Liver (tissue), 9 donors: ENCODE data around the gene TCF19. TPM values are rescaled to one million over a fixed set of nuclear protein-coding genes. Genes with fewer than 3 reads are reported as not detected.
"Not testable (repeated sequence)": the region's sequence is repeated elsewhere in the genome, so short reads cannot be mapped to it uniquely, and the experiment has no call there.

Experiments used
- DNase-seq: peaks from one replicate; pipeline ENCODE4 v3.0.0-alpha.2; 2017; ENCODE audit warnings: low spot score
- H3K27ac ChIP-seq, 2 donors: one replicate each; pipeline ENCODE4 v1.7.0; 2013; ENCODE audit warnings: inconsistent platforms in 2 of 2, low read length in 2 of 2, control low read depth in 1 of 2, low read depth in 1 of 2, mild to moderate bottlenecking in 1 of 2
- H3K27me3 ChIP-seq, 4 donors: one replicate each; pipeline versions ENCODE4 v1.6.1 to v1.7.0; 2013; ENCODE audit warnings: low read length in 3 of 4, inconsistent platforms in 1 of 4, mild to moderate bottlenecking in 1 of 4, moderate library complexity in 1 of 4; ENCODE audit not compliant: control insufficient read depth in 4 of 4, insufficient read depth in 4 of 4
- H3K36me3 ChIP-seq, 4 donors: one replicate each; pipeline versions ENCODE4 v1.6.1 to v1.7.0; 2013; ENCODE audit warnings: low read length in 3 of 4, mild to moderate bottlenecking in 3 of 4, low read depth in 1 of 4, moderate library complexity in 1 of 4; ENCODE audit not compliant: control insufficient read depth in 4 of 4, insufficient read depth in 3 of 4
- H3K4me1 ChIP-seq, 4 donors: one replicate each; pipeline versions ENCODE4 v1.6.1 to v1.7.0; 2013; ENCODE audit warnings: low read length in 3 of 4, mild to moderate bottlenecking in 3 of 4, moderate library complexity in 1 of 4; ENCODE audit not compliant: control insufficient read depth in 4 of 4, insufficient read depth in 4 of 4
- H3K4me3 ChIP-seq, 3 donors: one replicate each; pipeline versions ENCODE4 v1.6.1 to v1.7.0; 2013; ENCODE audit warnings: low read length in 3 of 3, control low read depth in 1 of 3, low read depth in 1 of 3, mild to moderate bottlenecking in 1 of 3
- H3K9ac ChIP-seq, 2 donors: one replicate each; pipeline ENCODE4 v1.7.0; 2013; ENCODE audit warnings: low read length in 2 of 2, mild to moderate bottlenecking in 2 of 2, moderate library complexity in 2 of 2, control low read depth in 1 of 2, low read depth in 1 of 2
- H3K9me3 ChIP-seq, 4 donors: one replicate each; pipeline versions ENCODE4 v1.6.1 to v1.7.0; 2013; ENCODE audit warnings: low read length in 3 of 4; ENCODE audit not compliant: control insufficient read depth in 4 of 4
- EGR1 ChIP-seq, 2 donors: IDR thresholded peaks; 2 replicates each; pipeline ENCODE4 v1.6.1; 2016 to 2018; ENCODE audit warnings: antibody characterized with exemption in 2 of 2, low read depth in 2 of 2
- FOXA2 ChIP-seq: IDR thresholded peaks from 2 replicates; pipeline ENCODE4 v1.6.1; 2016; ENCODE audit warnings: antibody characterized with exemption
- GABPA ChIP-seq, 2 donors: IDR thresholded peaks in 1 of 2; conservative IDR thresholded peaks in 1 of 2; 2 replicates each; pipeline ENCODE4 v1.6.1; 2016; ENCODE audit warnings: antibody characterized with exemption in 2 of 2, mild to moderate bottlenecking in 1 of 2, moderate library complexity in 1 of 2
- HNF4A ChIP-seq, 2 donors: conservative IDR thresholded peaks; 2 replicates each; pipeline ENCODE4 v1.6.1; 2016; ENCODE audit warnings: antibody characterized with exemption in 2 of 2, mild to moderate bottlenecking in 2 of 2
- HNF4G ChIP-seq: IDR thresholded peaks from 2 replicates; pipeline ENCODE4 v1.6.1; 2016; ENCODE audit warnings: antibody characterized with exemption
- JUND ChIP-seq, 2 donors: IDR thresholded peaks; 2 replicates each; pipeline ENCODE4 v1.6.1; 2016; ENCODE audit warnings: antibody characterized with exemption in 2 of 2
- MAX ChIP-seq: IDR thresholded peaks from 2 replicates; pipeline ENCODE4 v1.6.1; 2016; ENCODE audit warnings: antibody characterized with exemption
- NR2F2 ChIP-seq: IDR thresholded peaks from 2 replicates; pipeline ENCODE4 v1.6.1; 2016; ENCODE audit warnings: antibody characterized with exemption
- RAD21 ChIP-seq, 2 donors: IDR thresholded peaks; 2 replicates each; pipeline ENCODE4 v1.6.1; 2016; ENCODE audit warnings: antibody characterized with exemption in 2 of 2, mild to moderate bottlenecking in 2 of 2
- RXRA ChIP-seq, 2 donors: IDR thresholded peaks; 2 replicates each; pipeline ENCODE4 v1.6.1; 2017 to 2018; ENCODE audit warnings: antibody characterized with exemption in 2 of 2, mild to moderate bottlenecking in 1 of 2
- SP1 ChIP-seq: IDR thresholded peaks from 2 replicates; pipeline ENCODE4 v1.6.1; 2018; ENCODE audit warnings: antibody characterized with exemption, mild to moderate bottlenecking
- TAF1 ChIP-seq: conservative IDR thresholded peaks from 2 replicates; pipeline ENCODE4 v1.6.1; 2016; ENCODE audit warnings: antibody characterized with exemption, mild to moderate bottlenecking
- YY1 ChIP-seq: IDR thresholded peaks from 2 replicates; pipeline ENCODE4 v1.6.1; 2016; ENCODE audit warnings: antibody characterized with exemption, mild to moderate bottlenecking
- ZBTB33 ChIP-seq: IDR thresholded peaks from 2 replicates; pipeline ENCODE4 v1.6.1; 2016; ENCODE audit warnings: antibody characterized with exemption
- WGBS: extraction: QIAGEN DNeasy Blood & Tissue Kit; methylation state at CpG from one replicate; pipeline ENCODE4 v1.1.7; 2013; 5-methylcytosine and 5-hydroxymethylcytosine counted together
- polyA plus RNA-seq, 2 donors: library from polyadenylated mRNA; stranded (reverse) in 1 of 2; unstranded in 1 of 2; fragments of 200-250 nt in 1 of 2; fragments of >200 nt in 1 of 2; fragmentation: Nextera tagmentation in 1 of 2; extraction: Ambion mirVana in 1 of 2; gene quantifications; one replicate each; pipeline versions ENCODE4 v1.2.1 to v1.2.3, GENCODE V29; 2013 to 2015
- total RNA-seq, 2 donors: library from RNA; depleted of rRNA; stranded (reverse); fragments of >200 nt; gene quantifications; one replicate each; pipeline ENCODE4 v1.2.3, GENCODE V29; 2014
- TF ChIP-seq, protein P1 (sequence below): fragments of 150-350 bp; IDR thresholded peaks from 2 replicates; pipeline ENCODE4 v1.5.1; 2017; ENCODE audit warnings: improper control_type of control experiment, low read depth, low read length; ENCODE audit not compliant: missing input control
- TF ChIP-seq, protein P2 (sequence below): IDR thresholded peaks from 2 replicates; pipeline ENCODE4 v1.6.1; 2016; ENCODE audit warnings: antibody characterized with exemption
- TF ChIP-seq, protein P3 (sequence below): IDR thresholded peaks from 2 replicates; pipeline ENCODE4 v1.6.1; 2016; ENCODE audit warnings: antibody characterized with exemption, mild to moderate bottlenecking
- donor health status: healthy.
- donor health status: healthy.
- donor health status: healthy.
- donor health status: healthy.
- donor health status: healthy.

Gene TCF19
- total and polyA plus RNA-seq, 4 donors: 0.63 to 16.8 (median 2.0) TPM

GRCh38 chr6:31186052-31186734, 27.8 kb downstream of the TCF19 start:
- peak overlapping the region; percentile 78 to 92 for H3K27ac ChIP-seq
- no peak for DNase-seq

DNA sequence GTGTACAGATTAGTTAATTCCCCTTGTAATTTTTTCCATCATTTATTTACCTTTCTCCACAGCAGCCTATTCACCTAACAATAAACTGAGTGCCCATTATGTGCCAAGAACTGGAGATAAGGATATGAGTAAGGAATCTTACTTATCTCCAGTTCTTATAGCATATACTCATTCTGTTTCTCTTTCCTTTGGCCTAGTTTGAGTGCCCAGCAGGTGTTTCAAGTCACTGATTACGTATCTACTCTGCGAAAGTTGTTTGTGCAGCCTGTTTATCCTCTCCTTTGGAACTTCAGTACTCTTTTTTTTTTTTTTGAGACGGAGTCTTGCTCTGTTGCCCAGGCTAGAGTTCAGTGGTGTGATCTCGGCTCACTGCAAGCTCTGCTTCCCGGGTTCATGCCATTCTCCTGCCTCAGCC, 29.4 kb downstream of the TCF19 start:
- Histone ChIP-seq H3K9me3 (no peaks in the 10 kb centered on the region), H3K4me1 (peaks cover 0 to 2% (median 1%) of the 10 kb centered on the region in 4 donors), H3K4me3 (no peak overlapping the region), H3K9ac (no peak overlapping the region), H3K27me3 (no peaks in the 10 kb centered on the region), H3K36me3 (no peaks in the 10 kb centered on the region), H3K27ac (no peak overlapping the region)
- TF ChIP-seq JUND (IDR thresholded peaks at IDR 0.05): no peak
- TF ChIP-seq TAF1: no peak
- no peak for TF ChIP-seq HNF4A (conservative IDR thresholded peaks at IDR 0.05)
- no peak for TF ChIP-seq ZBTB33
- no peak for TF ChIP-seq RAD21 (IDR thresholded peaks at IDR 0.05)
- TF ChIP-seq, protein P1, sequence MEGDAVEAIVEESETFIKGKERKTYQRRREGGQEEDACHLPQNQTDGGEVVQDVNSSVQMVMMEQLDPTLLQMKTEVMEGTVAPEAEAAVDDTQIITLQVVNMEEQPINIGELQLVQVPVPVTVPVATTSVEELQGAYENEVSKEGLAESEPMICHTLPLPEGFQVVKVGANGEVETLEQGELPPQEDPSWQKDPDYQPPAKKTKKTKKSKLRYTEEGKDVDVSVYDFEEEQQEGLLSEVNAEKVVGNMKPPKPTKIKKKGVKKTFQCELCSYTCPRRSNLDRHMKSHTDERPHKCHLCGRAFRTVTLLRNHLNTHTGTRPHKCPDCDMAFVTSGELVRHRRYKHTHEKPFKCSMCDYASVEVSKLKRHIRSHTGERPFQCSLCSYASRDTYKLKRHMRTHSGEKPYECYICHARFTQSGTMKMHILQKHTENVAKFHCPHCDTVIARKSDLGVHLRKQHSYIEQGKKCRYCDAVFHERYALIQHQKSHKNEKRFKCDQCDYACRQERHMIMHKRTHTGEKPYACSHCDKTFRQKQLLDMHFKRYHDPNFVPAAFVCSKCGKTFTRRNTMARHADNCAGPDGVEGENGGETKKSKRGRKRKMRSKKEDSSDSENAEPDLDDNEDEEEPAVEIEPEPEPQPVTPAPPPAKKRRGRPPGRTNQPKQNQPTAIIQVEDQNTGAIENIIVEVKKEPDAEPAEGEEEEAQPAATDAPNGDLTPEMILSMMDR: no peak
- TF ChIP-seq HNF4G: no peak
- no peak for TF ChIP-seq NR2F2
- no peak for TF ChIP-seq FOXA2
- TF ChIP-seq MAX: no peak
- TF ChIP-seq, protein P2, sequence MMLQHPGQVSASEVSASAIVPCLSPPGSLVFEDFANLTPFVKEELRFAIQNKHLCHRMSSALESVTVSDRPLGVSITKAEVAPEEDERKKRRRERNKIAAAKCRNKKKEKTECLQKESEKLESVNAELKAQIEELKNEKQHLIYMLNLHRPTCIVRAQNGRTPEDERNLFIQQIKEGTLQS: no peak
- TF ChIP-seq EGR1 (IDR thresholded peaks at IDR 0.05; ENCODE audit: low read depth in 2 of 2): no peak
- TF ChIP-seq RXRA (IDR thresholded peaks at IDR 0.05): no peak
- no peak for TF ChIP-seq YY1
- TF ChIP-seq GABPA (IDR thresholded peaks at IDR 0.05 in 1 of 2, conservative IDR thresholded peaks at IDR 0.05 in 1 of 2): no peak
- 68% methylated on average over 5 of the region's 5 CpGs for WGBS
- DNase-seq: no peak

More at GRCh38 chr6:31186052-31186734, 27.8 kb downstream of the TCF19 start:
- Histone ChIP-seq H3K4me3 (peak overlapping the region in 2 of 3 donors; percentile 37 to 47), H3K36me3 (no peaks in the 10 kb centered on the region), H3K27me3 (no peaks in the 10 kb centered on the region), H3K9me3 (no peaks in the 10 kb centered on the region), H3K4me1 (peaks cover 0 to 2% (median 1%) of the 10 kb centered on the region in 4 donors), H3K9ac (peak overlapping the region; percentile 8 to 96)
- TF ChIP-seq, protein P3, sequence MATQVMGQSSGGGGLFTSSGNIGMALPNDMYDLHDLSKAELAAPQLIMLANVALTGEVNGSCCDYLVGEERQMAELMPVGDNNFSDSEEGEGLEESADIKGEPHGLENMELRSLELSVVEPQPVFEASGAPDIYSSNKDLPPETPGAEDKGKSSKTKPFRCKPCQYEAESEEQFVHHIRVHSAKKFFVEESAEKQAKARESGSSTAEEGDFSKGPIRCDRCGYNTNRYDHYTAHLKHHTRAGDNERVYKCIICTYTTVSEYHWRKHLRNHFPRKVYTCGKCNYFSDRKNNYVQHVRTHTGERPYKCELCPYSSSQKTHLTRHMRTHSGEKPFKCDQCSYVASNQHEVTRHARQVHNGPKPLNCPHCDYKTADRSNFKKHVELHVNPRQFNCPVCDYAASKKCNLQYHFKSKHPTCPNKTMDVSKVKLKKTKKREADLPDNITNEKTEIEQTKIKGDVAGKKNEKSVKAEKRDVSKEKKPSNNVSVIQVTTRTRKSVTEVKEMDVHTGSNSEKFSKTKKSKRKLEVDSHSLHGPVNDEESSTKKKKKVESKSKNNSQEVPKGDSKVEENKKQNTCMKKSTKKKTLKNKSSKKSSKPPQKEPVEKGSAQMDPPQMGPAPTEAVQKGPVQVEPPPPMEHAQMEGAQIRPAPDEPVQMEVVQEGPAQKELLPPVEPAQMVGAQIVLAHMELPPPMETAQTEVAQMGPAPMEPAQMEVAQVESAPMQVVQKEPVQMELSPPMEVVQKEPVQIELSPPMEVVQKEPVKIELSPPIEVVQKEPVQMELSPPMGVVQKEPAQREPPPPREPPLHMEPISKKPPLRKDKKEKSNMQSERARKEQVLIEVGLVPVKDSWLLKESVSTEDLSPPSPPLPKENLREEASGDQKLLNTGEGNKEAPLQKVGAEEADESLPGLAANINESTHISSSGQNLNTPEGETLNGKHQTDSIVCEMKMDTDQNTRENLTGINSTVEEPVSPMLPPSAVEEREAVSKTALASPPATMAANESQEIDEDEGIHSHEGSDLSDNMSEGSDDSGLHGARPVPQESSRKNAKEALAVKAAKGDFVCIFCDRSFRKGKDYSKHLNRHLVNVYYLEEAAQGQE: peak; percentile 46
- peak; percentile 30 to 34 for TF ChIP-seq RXRA (IDR thresholded peaks at IDR 0.05)
- no peak for TF ChIP-seq FOXA2
- peak; percentile 68 to 72 for TF ChIP-seq HNF4A (conservative IDR thresholded peaks at IDR 0.05)
- TF ChIP-seq, protein P1: no peak
- peak; percentile 29 for TF ChIP-seq SP1
- peak; percentile 20 for TF ChIP-seq MAX
- 27% methylated on average over 24 of the region's 24 CpGs for whole genome bisulfite sequencing

DNA sequence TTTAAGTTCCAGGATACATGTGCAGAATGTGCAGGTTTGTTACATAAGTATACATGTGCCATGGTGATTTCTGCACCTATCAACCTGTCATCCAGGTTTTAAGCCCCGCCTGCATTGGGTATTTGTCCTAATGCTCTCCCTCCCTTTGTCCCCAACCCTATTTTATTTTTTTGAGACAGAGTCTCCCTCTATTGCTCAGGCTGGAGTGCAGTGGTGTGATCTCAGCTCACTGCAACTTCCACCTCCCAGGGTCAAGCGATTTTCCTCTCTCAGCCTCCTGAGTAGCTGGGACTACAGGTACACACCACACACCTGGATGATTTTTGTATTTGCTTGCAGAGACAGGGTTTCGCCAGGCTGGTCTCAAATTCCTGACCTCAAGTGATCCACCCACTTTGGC, 30.8 kb downstream of the TCF19 start:
- not testable (repeated sequence) for H3K4me1 ChIP-seq, H3K9me3 ChIP-seq, H3K4me3 ChIP-seq, H3K27ac ChIP-seq, H3K27me3 ChIP-seq, H3K36me3 ChIP-seq, H3K9ac ChIP-seq, DNase-seq
- WGBS: 91% methylated on average over 3 of the region's 3 CpGs
